Ecto neural progenitor cell (in vitro differentiated cells): ENCODE results near the gene C18orf32.
"Not testable (repeated sequence)": the region's sequence is repeated elsewhere in the genome, so short reads cannot be mapped to it uniquely, and the experiment has no call there.

Experiments used
- DNase-seq: peaks from one replicate; pipeline ENCODE4 v3.0.0-alpha.2; 2018; ENCODE audit warnings: low spot score

C18orf32 gene

GRCh38 chr18:49486953-49487710 lies at the start of gene C18orf32:
C18orf32 (minus strand) TSS chr18:49487234; CDS start chr18:49483748, 3,486 bp downstream.
- DNase-seq, result peak; percentile 96

- no peak for DNase-seq
These were observed 48.0 kb upstream of the C18orf32 start for GRCh38 chr18:49534846-49535601.

GRCh38 chr18:49531678-49532153 lies 44.7 kb upstream of the C18orf32 start:
- no peak for DNase-seq

- no peak for DNase-seq
These were observed 42.6 kb upstream of the C18orf32 start for GRCh38 chr18:49529596-49529995.

GRCh38 chr18:49527631-49528327 lies 40.7 kb upstream of the C18orf32 start:
- no peak for DNase-seq

GRCh38 chr18:49525981-49526380 lies 38.9 kb upstream of the C18orf32 start:
- DNase-seq, result no peak

GRCh38 chr18:49524951-49525350 lies 37.9 kb upstream of the C18orf32 start:
- no peak for DNase-seq

GRCh38 chr18:49524349-49524748 lies 37.3 kb upstream of the C18orf32 start:
- no peak for DNase-seq

GRCh38 chr18:49523580-49524093 lies 36.6 kb upstream of the C18orf32 start:
- not testable (repeated sequence) for DNase-seq

GRCh38 chr18:49521216-49521835 lies 34.3 kb upstream of the C18orf32 start:
- DNase-seq, result no peak

- DNase-seq, result no peak
These were observed 33.7 kb upstream of the C18orf32 start for GRCh38 chr18:49520661-49521145.

- DNase-seq, result no peak
These were observed 32.3 kb upstream of the C18orf32 start for GRCh38 chr18:49519101-49519971.

- no peak for DNase-seq
These were observed 30.4 kb upstream of the C18orf32 start for GRCh38 chr18:49517483-49517882.

GRCh38 chr18:49515516-49515915 lies 28.5 kb upstream of the C18orf32 start:
- no peak for DNase-seq

GRCh38 chr18:49515003-49515402 lies 28.0 kb upstream of the C18orf32 start:
- not testable (repeated sequence) for DNase-seq

GRCh38 chr18:49514577-49514976 lies 27.5 kb upstream of the C18orf32 start:
- no peak for DNase-seq

GRCh38 chr18:49512876-49513275 lies 25.8 kb upstream of the C18orf32 start:
- not testable (repeated sequence) for DNase-seq

GRCh38 chr18:49510393-49511115 lies 23.5 kb upstream of the C18orf32 start:
- no peak for DNase-seq

- not testable (repeated sequence) for DNase-seq
These were observed 19.4 kb upstream of the C18orf32 start for GRCh38 chr18:49506438-49506837.

GRCh38 chr18:49503931-49504330 lies 16.9 kb upstream of the C18orf32 start:
- DNase-seq, result no peak
